Fibroblast of mammary gland (primary cell): ENCODE results near the gene ATP13A2.
"Not testable (repeated sequence)": the region's sequence is repeated elsewhere in the genome, so short reads cannot be mapped to it uniquely, and the experiment has no call there.

Source experiments
- DNase-seq: peaks from one replicate; pipeline ENCODE4 v3.0.0-alpha.2; 2010; ENCODE audit warnings: low read depth
- H3K4me3 ChIP-seq: 2 replicates; pipeline ENCODE4 v1.5.1; 2011; ENCODE audit warnings: low read depth, mild to moderate bottlenecking, low read length, moderate library complexity; ENCODE audit not compliant: control insufficient read depth
- TF ChIP-seq, protein P1 (sequence below): conservative IDR thresholded peaks from 2 replicates; pipeline ENCODE4 v1.5.1; 2011; ENCODE audit warnings: low read depth, low read length, inconsistent platforms; ENCODE audit not compliant: control insufficient read depth, insufficient read depth

ATP13A2 gene

GRCh38 chr1:16946646-16947045, 65.1 kb downstream of the ATP13A2 start:
- DNase-seq, result no peak
- no peak overlapping the region for H3K4me3 ChIP-seq
- TF ChIP-seq, protein P1, sequence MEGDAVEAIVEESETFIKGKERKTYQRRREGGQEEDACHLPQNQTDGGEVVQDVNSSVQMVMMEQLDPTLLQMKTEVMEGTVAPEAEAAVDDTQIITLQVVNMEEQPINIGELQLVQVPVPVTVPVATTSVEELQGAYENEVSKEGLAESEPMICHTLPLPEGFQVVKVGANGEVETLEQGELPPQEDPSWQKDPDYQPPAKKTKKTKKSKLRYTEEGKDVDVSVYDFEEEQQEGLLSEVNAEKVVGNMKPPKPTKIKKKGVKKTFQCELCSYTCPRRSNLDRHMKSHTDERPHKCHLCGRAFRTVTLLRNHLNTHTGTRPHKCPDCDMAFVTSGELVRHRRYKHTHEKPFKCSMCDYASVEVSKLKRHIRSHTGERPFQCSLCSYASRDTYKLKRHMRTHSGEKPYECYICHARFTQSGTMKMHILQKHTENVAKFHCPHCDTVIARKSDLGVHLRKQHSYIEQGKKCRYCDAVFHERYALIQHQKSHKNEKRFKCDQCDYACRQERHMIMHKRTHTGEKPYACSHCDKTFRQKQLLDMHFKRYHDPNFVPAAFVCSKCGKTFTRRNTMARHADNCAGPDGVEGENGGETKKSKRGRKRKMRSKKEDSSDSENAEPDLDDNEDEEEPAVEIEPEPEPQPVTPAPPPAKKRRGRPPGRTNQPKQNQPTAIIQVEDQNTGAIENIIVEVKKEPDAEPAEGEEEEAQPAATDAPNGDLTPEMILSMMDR, result no peak

DNA sequence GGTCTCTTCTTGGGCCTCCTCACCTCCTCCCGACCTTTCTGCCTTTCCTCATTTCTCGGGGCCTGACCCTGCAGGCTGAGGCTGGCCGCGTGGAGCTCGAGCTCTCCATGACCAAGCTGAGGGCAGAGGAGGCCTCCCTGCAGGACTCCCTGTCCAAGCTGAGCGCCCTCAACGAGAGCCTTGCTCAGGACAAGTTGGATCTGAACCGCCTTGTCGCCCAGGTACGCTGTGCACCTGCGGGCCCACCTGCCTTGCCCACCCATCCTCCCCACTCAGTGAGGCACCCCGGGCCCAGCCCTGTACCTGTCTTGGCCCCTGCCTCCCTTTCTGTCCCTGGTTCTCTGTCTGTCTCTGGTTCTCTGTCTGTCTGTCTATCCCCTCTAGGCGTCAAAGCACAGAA, 65.5 kb downstream of the ATP13A2 start:
- H3K4me3 ChIP-seq, DNase-seq: not testable (repeated sequence)

GRCh38 chr1:16945512-16945911, 66.2 kb downstream of the ATP13A2 start:
- not testable (repeated sequence) for DNase-seq, H3K4me3 ChIP-seq

- TF ChIP-seq, protein P1, result no peak
- H3K4me3 ChIP-seq, result no peak overlapping the region
- no peak for DNase-seq
Measured at GRCh38 chr1:16944038-16944437, 67.7 kb downstream of the ATP13A2 start.

- DNase-seq, H3K4me3 ChIP-seq: not testable (repeated sequence)
Measured at GRCh38 chr1:16939386-16940180, 72.1 kb downstream of the ATP13A2 start.

- DNase-seq, result no peak
- TF ChIP-seq, protein P1, result no peak
- no peak overlapping the region for H3K4me3 ChIP-seq
Measured at GRCh38 chr1:16938351-16939321, 73.1 kb downstream of the ATP13A2 start.

- DNase-seq, result not testable (repeated sequence)
Measured at GRCh38 chr1:16936580-16936979, 75.1 kb downstream of the ATP13A2 start.

More at GRCh38 chr1:16936580-16936979, 75.1 kb downstream of the ATP13A2 start:
- H3K4me3 ChIP-seq, result not testable (repeated sequence)
